Activated CD8-positive, alpha-beta memory T cell treated with anti-CD3 and anti-CD28 coated beads, Interleukin-2, amount 50 U/mL, for 48 hours (primary cell): ENCODE measurements around the gene RAB37.
A peak's percentile ranks its signal among the peaks of the same experiment; 100 is the strongest.

Source experiments
- DNase-seq: peaks from one replicate; pipeline ENCODE4 v3.0.0-alpha.2; 2020

RAB37 gene

DNA sequence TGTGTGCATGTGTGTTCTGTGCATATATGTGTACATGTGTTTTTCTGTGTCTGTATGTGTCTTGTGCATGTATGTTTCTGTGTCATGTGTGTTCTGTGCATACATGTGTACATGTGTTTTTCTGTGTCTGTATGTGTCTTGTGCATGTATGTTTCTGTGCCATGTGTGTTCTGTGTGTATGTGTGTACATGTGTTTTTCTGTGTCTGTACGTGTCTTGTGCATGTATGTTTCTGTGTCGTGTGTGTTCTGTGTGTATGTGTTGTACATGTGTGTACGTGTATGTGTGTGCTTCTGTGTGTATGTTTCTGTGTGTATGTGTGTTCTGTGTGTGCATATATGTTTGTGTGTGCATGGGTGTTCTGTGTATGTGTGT lies 8.4 kb upstream of the RAB37 start:
- no peak for DNase-seq

DNA sequence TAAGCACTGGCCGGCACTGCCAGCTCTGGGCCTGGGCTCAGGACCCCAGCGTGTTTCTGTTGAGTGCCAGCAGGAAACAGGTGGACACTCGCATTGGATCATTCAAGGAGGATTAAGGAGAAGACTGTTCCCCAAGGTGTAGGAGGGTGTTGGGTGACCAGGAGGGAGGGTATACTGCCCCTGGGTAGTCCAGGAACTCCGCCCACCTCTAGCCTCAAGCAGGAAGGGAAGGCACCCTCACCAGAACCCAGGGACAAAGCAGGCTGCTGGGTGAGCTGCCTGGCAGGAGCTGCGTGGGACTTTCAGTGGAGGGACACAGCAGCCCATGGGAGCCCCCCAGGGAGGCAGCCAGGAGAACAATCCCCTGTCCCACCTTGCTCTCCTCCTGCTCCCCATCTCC lies 7.7 kb upstream of the RAB37 start:
- no peak for DNase-seq

DNA sequence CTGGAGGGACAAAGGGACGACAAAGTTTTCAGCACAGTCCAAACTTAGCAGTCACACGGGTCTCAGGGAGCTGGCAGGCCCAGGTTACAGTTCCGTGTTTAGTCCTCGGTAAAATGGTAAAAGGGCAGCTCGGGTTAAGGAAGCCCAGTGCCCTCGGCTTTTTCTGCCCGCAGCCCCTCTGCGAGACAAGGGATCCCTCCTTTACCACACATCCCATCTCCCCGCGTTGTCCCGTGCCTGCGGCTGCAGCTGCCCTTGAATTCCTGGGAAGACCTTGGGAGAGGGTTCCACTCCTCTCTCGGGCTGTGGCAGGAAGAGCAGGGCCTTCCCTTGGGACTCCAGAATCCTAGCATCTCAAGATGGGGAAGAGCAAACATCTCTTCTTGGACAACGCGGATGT lies 7.2 kb upstream of the RAB37 start:
- DNase-seq: no peak

DNA sequence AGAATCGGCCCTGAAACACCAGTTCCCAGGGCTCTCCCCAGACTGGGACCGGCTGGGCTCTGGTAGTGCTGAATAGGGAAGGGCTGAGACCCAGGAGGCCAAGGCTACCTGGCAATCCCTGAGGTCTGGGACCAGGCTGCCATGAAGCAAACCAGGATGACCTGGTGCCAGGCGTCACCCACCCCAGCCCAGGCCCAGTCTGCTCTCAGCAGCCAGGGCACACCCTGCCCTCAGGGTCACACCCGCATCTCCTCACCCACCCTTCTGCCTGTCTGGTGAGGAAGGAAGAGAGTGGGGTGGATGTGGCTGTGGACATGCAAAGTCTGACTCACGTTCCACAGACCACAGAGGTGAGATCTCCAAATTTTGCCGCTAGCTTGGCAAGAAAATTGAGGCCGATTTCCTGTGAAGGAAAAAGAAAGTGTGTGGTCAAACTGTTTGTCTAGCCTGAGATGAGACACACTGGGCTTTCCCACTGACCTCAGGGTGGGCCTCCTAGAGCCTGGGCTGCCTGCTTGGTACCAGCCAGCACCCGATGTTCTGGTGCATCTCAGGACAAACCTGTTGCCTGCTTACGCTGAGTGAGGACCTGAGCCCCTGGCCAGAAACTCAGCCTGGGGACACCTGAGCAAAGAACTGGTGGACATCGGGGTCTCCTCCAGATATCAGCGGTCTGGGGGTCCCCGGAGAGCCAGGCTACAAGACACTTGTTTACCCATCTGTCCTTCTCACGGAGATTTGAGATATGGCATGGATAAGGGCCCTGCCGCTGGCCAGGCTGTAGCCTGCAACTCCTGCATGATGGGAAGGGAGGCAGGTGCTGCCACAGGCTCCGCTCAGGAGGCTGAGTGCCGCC lies 6.3 kb upstream of the RAB37 start:
- peak; percentile 68 for DNase-seq

DNA sequence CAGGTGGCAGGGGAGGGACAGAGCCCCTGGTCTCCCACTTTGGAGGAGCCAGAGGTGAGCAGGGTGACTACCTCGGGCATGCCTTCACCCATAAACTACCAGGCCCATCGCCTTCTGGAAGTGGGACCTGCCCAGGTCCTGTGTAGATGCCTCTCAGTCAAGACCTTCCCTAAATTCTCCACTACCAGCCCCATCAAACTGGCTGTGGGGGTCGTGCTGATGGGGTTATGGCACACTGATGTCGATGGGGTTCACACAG lies 5.8 kb upstream of the RAB37 start:
- no peak for DNase-seq

DNA sequence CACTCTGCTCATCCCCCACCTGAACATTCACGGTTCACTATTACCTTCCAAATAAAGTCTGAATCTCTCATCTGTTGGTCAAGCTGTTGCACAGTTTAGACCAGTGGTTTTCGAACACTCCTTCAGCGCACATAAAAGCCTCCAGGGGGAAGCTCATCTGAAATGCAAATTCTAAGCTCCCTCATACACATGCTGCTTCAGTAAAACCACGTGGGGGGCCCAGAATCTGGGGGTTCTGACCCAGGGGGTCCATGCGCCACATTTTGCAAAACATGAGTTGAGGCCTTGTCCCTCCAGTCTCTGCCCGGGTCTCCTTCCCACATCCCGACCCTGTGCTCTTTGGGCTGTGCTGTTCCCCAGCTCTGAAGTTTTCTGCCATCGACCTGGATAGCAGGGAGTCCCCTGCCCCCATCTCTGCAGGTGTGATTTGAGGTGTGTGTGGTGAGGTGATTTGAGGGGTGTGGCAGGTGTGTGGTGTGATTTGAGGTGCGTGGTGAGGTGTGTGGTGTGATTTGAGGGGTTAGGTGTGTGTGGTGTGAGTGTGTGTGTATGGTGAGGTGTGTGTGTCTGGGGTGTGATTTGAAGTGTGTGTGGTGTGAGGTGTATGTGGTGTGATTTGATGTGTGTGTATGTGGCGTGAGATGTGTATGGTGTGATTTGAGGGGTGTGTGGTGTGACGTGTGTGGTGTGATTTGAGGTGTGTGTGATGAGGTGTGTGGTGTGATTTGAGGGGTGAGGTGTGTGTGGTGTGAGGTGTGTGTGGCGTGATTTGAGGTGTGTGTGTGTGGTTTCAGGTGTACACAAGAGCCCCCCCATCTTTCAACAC lies 4.8 kb upstream of the RAB37 start:
- DNase-seq: no peak

DNA sequence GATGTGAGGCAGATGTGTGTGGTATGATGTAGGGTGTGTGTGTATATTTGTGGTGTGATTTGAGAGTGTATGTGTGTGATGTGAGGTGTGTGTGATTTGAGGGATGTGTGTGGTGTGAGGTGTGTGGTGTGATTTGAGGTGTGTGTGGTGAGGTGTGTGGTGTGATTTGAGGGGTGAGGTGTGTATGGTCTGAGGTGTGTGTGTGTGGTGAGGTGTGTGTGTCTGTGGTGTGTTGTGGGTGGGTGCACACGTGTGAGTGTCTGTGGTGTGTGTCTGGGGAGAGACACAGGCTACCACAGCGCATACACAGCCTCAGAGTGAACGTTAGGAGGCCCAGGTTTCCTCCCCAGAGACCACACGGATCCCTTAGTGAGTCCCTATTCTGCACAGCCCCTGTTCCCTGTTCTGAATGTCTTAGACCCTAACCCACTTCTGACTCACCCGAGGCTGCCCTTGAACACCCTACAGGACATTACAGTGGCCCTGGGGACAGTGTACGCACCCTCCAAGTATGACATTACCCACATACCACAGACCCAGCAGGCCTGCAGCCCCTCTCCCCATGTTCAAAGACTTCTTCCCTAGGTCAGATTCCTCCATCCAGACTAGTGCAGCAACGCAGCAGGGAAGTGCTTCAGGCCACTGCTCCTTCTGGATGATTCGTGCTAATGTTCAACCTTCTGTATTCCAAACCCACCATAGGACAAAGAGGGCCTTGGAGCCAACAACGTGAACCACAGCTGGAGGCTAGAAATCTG lies 3.5 kb upstream of the RAB37 start:
- no peak for DNase-seq

DNA sequence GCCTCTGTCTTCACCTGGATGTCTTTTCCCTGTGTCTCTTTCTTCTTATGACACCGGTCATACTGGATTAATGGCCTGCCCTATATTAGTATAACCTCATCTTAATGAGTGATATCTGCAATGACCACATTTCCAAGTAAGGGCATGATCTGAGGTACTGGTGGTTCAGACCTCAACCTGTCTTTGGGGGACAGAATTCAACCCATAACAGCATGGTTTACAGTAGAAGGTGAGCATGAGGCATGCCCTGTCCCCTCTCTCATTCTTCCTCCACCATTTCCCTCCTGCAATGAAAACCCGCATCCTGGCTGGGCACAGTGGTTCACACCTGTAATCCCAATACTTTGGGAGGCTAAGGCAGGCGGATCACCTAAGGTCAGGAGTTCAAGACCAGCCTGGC lies 2.8 kb upstream of the RAB37 start:
- DNase-seq: no peak

DNA sequence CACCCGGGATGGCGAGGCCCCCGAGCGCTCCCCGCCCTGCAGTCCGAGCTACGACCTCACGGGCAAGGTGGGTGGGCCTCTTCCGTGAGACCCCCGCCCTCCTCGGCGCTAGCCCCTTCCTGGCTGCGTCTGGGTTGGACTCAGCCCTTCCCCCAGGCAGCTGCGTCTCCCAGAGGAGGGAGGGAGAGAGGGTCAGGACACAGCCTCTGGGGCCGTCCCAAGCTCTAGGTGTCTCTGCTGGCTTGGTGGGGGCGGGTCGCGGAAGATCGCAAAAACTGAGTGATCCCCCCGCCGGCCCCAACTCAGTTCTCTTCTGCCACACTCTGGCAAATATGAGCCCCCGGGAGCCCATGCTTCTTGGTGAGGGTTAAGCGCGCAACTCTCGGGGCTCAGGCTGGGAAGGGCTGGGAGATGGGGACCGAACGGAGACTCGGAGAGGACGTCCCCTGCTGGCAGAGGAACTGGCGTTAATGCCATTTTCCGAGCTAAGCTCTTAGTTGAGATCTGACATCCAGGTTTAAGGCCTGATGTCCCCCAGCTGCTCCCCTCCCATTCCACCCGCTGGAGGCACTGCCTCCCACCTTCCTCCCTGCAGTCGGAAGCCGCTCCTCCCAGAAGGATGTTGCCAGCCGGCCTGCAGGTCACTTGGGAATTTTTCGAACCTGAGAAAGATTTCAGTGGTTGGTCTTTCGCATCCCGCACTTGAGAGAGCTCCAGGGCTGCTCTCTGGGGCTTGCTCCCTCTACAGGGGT lies 419 bp downstream of the RAB37 start:
- peak; percentile 77 for DNase-seq

DNA sequence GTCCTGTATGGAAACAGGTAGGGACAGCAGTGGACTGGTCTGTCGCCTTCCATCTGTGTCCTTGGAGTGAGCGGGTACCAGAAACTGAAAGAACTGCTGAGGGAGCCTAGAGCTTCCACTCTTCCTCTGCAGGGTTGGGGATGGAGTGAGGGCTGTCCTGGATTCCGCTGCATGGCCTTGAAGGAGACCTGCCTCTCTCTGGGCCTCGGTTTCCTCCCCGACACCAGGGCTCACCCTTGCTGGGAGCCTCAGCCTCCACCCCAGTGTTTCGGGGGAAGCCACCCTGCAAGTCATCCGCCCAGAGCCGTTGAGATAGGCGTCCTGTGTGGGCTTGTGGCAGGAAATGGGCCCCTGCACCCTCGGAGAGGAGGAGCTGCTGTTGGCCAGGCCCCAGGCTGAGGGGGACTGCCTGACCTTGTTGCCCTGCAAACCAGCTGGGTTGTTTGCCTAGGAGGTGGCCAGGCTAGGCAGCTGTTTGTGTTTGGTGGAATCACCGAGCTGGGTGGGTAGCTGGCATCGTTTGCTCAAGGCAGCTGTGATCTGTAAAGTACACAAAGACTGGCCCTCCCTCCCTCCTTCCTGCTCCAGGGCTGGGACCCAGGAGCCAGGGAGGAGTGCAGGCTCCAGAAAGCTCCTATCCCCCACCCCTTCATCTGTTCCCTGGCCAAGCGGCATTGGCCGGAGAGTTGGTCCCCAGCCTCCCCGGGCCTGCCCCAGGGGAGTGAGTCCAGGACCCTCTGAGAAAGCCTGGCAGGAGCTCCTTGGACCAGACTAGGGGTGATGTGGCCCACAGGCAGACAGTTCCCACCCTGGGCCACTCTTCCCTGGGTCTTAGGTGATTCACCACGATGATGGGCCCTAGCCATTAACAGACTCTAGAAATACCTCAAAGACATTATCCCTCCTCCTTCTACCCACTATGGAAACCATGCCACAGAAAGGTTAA lies 1.3 kb downstream of the RAB37 start:
- DNase-seq: peak; percentile 85

DNA sequence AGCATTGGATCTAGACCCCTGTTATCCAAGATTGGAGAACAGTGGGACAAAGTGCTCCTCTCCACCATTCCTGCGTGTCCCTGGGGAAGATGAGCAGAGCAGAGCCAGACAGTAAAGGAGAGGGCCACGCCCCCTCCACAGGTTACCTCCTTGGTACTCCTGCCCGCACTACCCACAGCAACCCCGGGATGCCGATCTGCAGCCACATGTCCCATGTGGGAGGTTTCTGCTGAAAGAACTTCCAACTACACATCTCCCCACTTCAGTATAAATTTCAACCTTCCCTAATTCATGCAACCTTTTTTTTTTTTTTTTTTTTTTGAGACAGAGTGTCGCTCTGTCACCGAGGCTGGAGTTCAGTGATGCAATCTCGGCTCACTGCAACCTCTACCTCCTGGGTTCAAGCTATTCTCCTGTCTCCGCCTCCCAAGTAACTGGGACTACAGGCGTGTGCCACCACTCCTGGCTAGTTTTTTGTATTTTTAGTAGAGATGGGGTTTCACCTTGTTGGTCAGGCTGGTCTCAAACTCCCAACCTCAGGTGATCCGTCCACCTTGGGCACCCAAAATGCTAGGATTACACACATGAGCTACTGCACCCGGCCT lies 2.3 kb downstream of the RAB37 start:
- no peak for DNase-seq

DNA sequence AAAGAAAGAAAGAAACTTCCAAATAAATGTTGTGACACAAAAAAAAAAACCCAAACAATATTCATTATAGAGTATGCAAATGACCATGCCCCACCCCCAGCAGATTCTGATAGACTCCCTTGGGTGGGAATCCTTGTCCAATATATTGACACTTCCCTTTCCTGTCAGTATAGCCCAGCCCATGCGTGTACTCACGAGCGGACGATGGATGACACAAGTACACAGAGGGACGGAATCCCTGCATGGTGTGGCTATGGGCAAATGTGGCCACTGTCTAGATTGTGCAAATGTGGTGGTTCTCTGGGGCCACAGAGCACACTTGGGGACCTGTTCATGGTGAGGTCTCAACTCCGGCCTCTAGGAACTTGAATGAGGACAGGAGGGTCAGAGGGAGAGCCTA lies 3.1 kb downstream of the RAB37 start:
- DNase-seq: no peak

DNA sequence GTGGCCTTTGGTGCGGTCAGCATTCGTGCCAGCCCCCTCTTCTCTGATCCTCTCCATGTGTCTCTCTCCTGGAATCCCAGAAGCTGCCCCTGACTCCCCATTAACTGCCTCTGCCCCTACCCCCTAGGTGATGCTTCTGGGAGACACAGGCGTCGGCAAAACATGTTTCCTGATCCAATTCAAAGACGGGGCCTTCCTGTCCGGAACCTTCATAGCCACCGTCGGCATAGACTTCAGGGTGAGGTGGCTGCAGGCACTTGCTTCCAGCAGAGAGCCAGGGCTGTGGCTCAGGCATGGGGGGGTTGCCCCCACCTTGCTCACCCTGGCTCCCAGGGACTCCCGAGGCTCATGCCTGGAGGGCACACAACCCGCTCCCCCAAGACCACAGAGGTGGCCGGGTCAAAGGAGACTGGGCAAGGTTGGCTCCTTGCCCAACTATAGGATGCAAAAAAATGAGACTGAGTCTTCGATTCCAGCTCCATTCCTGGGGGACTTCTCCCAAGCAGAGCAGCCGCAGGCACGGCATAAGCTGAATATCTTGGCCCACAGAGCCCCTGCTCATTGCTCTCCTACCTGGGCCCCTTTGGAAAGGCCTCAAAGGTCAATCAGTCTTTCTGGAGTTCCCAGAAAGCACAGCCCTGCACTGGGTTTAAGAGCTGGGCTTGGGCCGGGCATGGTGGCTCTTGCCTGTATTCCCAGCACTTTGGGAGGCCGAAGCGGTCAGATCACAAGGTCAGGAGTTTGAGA lies 3.8 kb downstream of the RAB37 start:
- no peak for DNase-seq

DNA sequence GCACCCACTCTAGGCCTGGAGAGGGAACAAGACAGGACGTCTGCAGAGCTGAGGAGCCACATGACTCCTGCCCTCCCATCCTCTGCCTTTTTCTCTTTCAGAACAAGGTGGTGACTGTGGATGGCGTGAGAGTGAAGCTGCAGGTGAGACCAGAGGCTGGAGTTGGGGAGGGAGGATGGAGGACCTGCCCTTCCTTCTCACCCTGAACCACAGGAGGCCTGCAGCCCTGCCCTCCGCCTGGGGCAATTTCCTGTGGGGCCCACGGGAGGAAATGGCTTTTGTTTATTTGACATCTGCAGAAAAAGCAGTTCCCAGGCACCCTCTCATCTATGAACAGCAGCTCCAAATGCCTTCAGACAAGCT lies 5.1 kb downstream of the RAB37 start:
- no peak for DNase-seq

DNA sequence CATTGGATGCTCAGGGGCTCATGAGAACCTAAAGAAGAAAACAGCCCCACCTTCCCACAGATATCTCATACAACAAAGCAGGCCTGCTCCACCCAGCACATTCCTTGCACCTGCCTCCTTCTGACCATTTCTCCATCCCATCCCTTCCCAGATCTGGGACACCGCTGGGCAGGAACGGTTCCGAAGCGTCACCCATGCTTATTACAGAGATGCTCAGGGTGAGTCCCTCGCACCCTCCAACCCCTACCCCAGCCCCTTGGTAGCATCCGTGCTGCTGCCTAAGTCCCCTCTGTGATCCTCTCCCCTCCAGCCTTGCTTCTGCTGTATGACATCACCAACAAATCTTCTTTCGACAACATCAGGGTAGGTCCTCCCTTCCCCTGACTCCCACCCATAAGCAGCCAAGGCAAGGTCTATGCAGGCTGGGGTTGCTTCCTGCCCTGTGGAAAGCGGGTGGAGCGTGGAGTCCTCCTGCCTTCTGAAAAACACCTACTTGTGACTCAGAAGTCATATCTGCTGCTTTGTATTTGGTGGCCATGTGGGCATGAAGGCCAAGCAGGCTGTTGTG lies 6.0 kb downstream of the RAB37 start:
- no peak for DNase-seq

DNA sequence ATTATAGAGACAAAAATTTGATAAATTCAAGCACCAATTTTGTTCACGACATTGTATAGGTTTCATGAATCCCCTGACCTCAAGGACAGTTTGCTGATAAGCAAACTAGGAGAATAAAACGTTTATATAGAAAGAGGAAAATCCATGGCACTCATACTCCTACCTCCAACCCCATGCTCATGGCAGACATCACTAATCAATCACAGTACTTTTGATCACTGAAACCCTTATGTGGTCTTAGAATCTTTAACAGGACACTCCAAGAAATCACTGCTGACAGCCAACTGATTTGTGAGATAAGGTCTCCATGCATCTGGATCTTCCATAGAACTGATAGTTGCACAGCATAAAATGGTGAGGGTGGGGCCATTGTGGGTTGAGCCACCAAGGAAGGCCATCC lies 6.7 kb downstream of the RAB37 start:
- no peak for DNase-seq

DNA sequence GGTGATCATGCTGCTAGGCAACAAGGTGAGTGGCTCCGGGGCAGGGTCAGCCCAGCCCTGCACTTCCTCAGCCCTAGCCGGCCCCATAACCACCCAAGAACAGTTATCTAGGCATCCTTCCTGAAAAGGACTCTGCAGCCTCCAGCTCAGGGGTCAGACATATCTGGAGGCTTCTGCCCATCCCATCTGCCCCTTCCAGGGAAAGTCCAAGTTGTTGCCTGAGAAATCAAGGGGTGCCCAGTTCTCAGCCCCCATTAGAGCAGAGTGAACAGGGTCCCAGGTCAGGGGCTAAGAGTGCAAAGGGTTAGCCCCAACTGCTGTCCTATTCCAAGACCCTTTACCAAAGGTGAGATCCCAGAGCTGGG lies 7.3 kb downstream of the RAB37 start:
- DNase-seq: no peak

DNA sequence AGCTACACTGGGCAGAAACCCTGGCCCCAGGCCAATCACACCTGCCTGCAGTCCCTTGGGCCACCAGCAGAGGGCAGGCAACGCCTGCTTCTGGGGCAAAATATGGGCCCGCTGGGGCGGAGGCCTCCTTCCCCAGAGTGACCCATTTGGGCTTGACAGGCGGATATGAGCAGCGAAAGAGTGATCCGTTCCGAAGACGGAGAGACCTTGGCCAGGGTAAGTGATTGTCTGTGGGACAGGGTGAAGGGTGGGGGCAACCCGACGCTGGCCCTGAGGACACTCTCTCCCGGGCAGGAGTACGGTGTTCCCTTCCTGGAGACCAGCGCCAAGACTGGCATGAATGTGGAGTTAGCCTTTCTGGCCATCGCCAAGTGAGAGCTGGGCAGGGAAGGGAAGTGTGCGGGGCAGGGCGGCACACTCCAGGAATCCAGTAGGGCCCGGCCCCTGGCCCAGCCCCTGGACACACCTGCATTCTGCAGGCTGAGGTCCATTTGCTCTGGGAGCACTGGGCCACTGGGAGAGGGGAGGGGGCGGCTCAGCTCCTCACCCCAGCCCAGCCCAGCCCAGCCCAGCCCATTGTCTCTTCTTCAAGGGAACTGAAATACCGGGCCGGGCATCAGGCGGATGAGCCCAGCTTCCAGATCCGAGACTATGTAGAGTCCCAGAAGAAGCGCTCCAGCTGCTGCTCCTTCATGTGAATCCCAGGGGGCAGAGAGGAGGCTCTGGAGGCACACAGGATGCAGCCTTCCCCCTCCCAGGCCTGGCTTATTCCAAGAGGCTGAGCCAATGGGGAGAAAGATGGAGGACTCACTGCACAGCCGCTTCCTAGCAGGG lies 7.9 kb downstream of the RAB37 start:
- peak; percentile 99 for DNase-seq

DNA sequence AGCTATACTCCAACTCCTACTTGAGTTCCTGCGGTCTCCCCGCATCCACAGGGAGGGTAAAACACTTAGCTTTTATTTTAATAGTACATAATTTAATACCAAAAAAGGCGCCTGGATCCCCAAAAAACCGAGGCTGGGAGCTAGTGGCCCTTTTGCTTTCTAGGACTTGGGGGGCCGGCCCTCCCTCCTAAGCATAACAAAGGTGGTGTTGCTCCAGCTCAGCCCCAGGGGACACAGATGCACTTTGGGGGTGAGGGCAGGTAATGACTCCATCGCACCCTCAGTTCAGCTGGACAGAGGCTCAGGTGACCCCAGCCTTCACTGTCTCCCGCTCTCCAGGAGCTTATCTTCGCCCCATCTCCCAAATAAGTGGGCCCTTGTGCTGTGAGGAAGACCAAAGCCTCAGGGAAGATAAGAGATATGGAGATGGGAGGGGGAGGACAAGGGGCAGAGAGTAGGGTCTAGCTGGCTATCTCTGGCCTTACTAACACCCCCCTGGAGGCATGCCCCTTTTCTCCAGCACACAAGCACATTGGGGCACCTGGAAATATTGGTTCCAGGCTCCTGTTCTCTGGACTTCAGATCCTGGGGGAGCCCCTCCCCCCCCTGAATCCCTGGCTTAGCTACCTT lies 8.6 kb downstream of the RAB37 start:
- no peak for DNase-seq
